Trophoblast cell (in vitro differentiated cells and primary cell): ENCODE data around the gene CEBPE.

Source experiments
- DNase-seq, 2 donors: peaks; one replicate each; pipeline ENCODE4 v3.0.0-alpha.2; 2016
- H2AFZ ChIP-seq: 2 replicates; pipeline ENCODE4 v1.6.1; 2013; ENCODE audit warnings: low read length, moderate library complexity, mild to moderate bottlenecking; ENCODE audit not compliant: insufficient read depth, poor library complexity
- H2AK5ac ChIP-seq: 2 replicates; pipeline ENCODE4 v1.6.1; 2013; ENCODE audit warnings: mild to moderate bottlenecking, low read length
- H2BK120ac ChIP-seq: 2 replicates; pipeline ENCODE4 v1.6.1; 2013; ENCODE audit warnings: low read length, mild to moderate bottlenecking, moderate library complexity; ENCODE audit not compliant: insufficient read depth, poor library complexity
- H2BK12ac ChIP-seq: 2 replicates; pipeline ENCODE4 v1.6.1; 2013; ENCODE audit warnings: mild to moderate bottlenecking, low read length, moderate library complexity
- H2BK5ac ChIP-seq: 2 replicates; pipeline ENCODE4 v1.6.1; 2013; ENCODE audit warnings: low read length, low read depth, moderate library complexity, mild to moderate bottlenecking; ENCODE audit not compliant: poor library complexity
- H3K14ac ChIP-seq: 2 replicates; pipeline ENCODE4 v1.6.1; 2013; ENCODE audit warnings: mild to moderate bottlenecking, low read length
- H3K18ac ChIP-seq: 2 replicates; pipeline ENCODE4 v1.6.1; 2013; ENCODE audit warnings: mild to moderate bottlenecking, low read length
- H3K23ac ChIP-seq: 2 replicates; pipeline ENCODE4 v1.6.1; 2013; ENCODE audit warnings: low read length
- H3K27ac ChIP-seq: 2 replicates; pipeline ENCODE4 v1.5.1; 2013; ENCODE audit warnings: low read depth, mild to moderate bottlenecking, inconsistent platforms, low read length, moderate library complexity
- H3K27me3 ChIP-seq: 2 replicates; pipeline ENCODE4 v1.6.1; 2013; ENCODE audit warnings: inconsistent platforms, mild to moderate bottlenecking, low read length, moderate library complexity; ENCODE audit not compliant: insufficient read depth
- H3K36me3 ChIP-seq, 2 experiments: 1 replicate in 1 of 2; 2 replicates in 1 of 2; pipeline ENCODE4 v1.6.1; 2013; ENCODE audit warnings: low read length in 2 of 2, mild to moderate bottlenecking in 2 of 2, moderate library complexity in 1 of 2; ENCODE audit not compliant: insufficient read depth in 2 of 2, control insufficient read depth in 1 of 2
- H3K4ac ChIP-seq: 2 replicates; pipeline ENCODE4 v1.6.1; 2013; ENCODE audit warnings: low read depth, mild to moderate bottlenecking, low read length, moderate library complexity
- H3K4me1 ChIP-seq, 2 experiments: 1 replicate in 1 of 2; 2 replicates in 1 of 2; pipeline ENCODE4 v1.6.1; 2013; ENCODE audit warnings: low read length in 2 of 2, mild to moderate bottlenecking in 2 of 2, moderate library complexity in 1 of 2; ENCODE audit not compliant: insufficient read depth in 2 of 2, control insufficient read depth in 1 of 2
- H3K4me2 ChIP-seq: 2 replicates; pipeline ENCODE4 v1.6.1; 2013; ENCODE audit warnings: inconsistent platforms, mild to moderate bottlenecking, low read length, moderate library complexity
- H3K4me3 ChIP-seq: 2 replicates; pipeline ENCODE4 v1.5.1; 2013; ENCODE audit warnings: mild to moderate bottlenecking, low read depth, low read length, inconsistent platforms
- H3K79me1 ChIP-seq: one replicate; pipeline ENCODE4 v1.6.1; 2013; ENCODE audit warnings: low read length
- H3K79me2 ChIP-seq: 2 replicates; pipeline ENCODE4 v1.6.1; 2013; ENCODE audit warnings: low read length, mild to moderate bottlenecking; ENCODE audit not compliant: control insufficient read depth, insufficient read depth, poor library complexity
- H3K9ac ChIP-seq: 2 replicates; pipeline ENCODE4 v1.6.1; 2013; ENCODE audit warnings: mild to moderate bottlenecking, low read length
- H3K9me3 ChIP-seq: 2 replicates; pipeline ENCODE4 v1.6.1; 2013; ENCODE audit warnings: low read depth, mild to moderate bottlenecking, control low read depth, inconsistent platforms, low read length; ENCODE audit not compliant: insufficient read depth
- H4K12ac ChIP-seq: 2 replicates; pipeline ENCODE4 v1.6.1; 2013; ENCODE audit warnings: low read depth, mild to moderate bottlenecking, low read length, moderate library complexity
- H4K8ac ChIP-seq: 2 replicates; pipeline ENCODE4 v1.6.1; 2013; ENCODE audit warnings: low read depth, mild to moderate bottlenecking, low read length, moderate library complexity
- H4K91ac ChIP-seq: one replicate; pipeline ENCODE4 v1.6.1; 2013; ENCODE audit warnings: low read depth, mild to moderate bottlenecking, low read length, moderate library complexity
- WGBS: extraction: QIAGEN DNeasy Blood & Tissue Kit; methylation state at CpG from one replicate; pipeline ENCODE4 v1.1.7; 2013; ENCODE audit warnings: missing lambda C conversion rate; ENCODE audit not compliant: insufficient read length, insufficient coverage; ENCODE audit errors: extremely low coverage; 5-methylcytosine and 5-hydroxymethylcytosine counted together

The CEBPE gene

DNA sequence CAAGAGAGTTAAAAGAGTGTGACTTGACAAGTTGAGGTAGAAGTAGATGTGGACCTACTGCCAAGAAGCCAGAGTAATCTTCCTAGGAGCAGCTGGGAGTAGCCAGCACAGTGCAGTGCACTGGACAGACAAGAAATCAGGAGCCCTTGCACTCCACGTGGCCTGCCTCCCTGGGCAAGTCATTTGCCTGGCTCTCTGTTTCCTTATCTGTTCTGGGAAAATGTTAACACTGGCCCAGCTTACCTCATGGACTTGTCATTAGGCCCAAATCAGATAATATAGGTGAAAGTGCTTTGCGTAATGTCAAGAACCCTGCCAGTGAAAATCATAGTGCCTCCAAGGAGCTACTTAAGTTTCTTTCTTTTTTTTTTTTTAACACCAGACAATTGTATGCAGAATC, 45.2 kb upstream of the CEBPE start:
- H3K9me3 ChIP-seq: peaks cover 2% of the 10 kb centered on the region
- no peak overlapping the region for H2AK5ac ChIP-seq
- H2BK5ac ChIP-seq: no peak overlapping the region
- no peak overlapping the region for H3K4me3 ChIP-seq
- no peak overlapping the region for H2BK12ac ChIP-seq
- H3K27ac ChIP-seq: peak overlapping the region; percentile 9
- no peak overlapping the region for H3K4me2 ChIP-seq
- no peak overlapping the region for H4K12ac ChIP-seq
- no peak overlapping the region for H3K14ac ChIP-seq
- no peak overlapping the region for H3K18ac ChIP-seq
- H4K91ac ChIP-seq: no peak overlapping the region
- DNase-seq: peak; percentile 79 to 82
- peaks cover 20 to 23% of the 10 kb centered on the region in 2 experiments for H3K4me1 ChIP-seq
- H3K23ac ChIP-seq: no peak overlapping the region
- H3K4ac ChIP-seq: no peak overlapping the region
- no peaks in the 10 kb centered on the region for H3K27me3 ChIP-seq
- peaks cover 2% of the 10 kb centered on the region for H3K79me2 ChIP-seq
- WGBS: no CpG with 5 or more reads among the region's 2 CpGs
- H2BK120ac ChIP-seq: no peak overlapping the region
- H3K9ac ChIP-seq: no peak overlapping the region
- H3K79me1 ChIP-seq: peaks cover 3% of the 10 kb centered on the region
- H2AFZ ChIP-seq: no peak overlapping the region
- peaks cover 20 to 22% of the 10 kb centered on the region in 2 experiments for H3K36me3 ChIP-seq
- no peak overlapping the region for H4K8ac ChIP-seq

DNA sequence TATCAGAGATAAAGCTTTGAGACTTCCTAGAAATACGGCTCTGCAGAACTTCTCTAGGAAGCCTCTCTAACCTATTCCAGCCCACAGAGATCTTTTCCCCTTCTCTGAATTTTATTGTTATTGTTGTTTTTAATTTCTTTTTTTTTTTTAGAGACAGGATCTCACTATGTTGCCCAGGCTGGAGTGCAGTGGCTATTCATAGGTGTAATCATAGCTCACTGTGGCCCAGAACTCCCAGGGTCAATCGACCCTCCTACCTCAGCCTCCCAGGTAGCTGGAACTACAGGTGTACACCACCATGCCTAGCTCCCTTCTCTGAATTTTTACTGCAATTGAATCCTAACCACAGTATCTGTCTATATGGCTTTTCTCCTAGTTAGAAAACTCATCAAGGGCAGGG, 44.8 kb upstream of the CEBPE start:
- peaks cover 2% of the 10 kb centered on the region for H3K9me3 ChIP-seq
- no peak overlapping the region for H4K8ac ChIP-seq
- H3K14ac ChIP-seq: no peak overlapping the region
- H3K4ac ChIP-seq: no peak overlapping the region
- peaks cover 3% of the 10 kb centered on the region for H3K79me1 ChIP-seq
- no peak overlapping the region for H3K4me3 ChIP-seq
- H3K18ac ChIP-seq: no peak overlapping the region
- H2AK5ac ChIP-seq: no peak overlapping the region
- peaks cover 20 to 22% of the 10 kb centered on the region in 2 experiments for H3K36me3 ChIP-seq
- H4K91ac ChIP-seq: no peak overlapping the region
- peaks cover 18 to 23% of the 10 kb centered on the region in 2 experiments for H3K4me1 ChIP-seq
- no peak overlapping the region for H4K12ac ChIP-seq
- no peak overlapping the region for H3K9ac ChIP-seq
- H2AFZ ChIP-seq: no peak overlapping the region
- peaks cover 2% of the 10 kb centered on the region for H3K79me2 ChIP-seq
- DNase-seq: no peak
- H3K27me3 ChIP-seq: no peaks in the 10 kb centered on the region
- no peak overlapping the region for H2BK120ac ChIP-seq
- WGBS: no CpG with 5 or more reads among the region's 2 CpGs
- H2BK12ac ChIP-seq: no peak overlapping the region
- H3K4me2 ChIP-seq: no peak overlapping the region
- H2BK5ac ChIP-seq: no peak overlapping the region
- peak overlapping the region; percentile 9 for H3K27ac ChIP-seq
- H3K23ac ChIP-seq: no peak overlapping the region

DNA sequence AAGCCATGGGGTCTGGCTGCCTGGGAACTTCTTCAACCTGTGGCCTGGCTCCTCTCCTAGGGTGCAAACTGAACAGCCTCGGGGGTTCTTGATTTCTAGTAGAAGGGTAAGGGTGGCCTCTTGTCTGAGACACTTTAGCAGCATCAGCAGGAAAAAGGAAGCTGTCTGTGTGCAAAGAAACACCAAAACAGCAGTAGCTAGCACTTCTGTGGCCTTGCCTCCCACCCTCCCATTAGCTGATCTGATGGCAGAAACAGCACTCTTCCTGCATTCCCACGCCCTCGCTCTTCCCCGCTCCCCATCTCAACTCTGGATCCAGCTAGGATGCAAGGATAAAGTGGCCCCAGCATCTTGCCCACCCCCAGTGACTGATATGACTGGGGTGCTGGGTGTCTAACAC, 43.7 kb upstream of the CEBPE start:
- Histone ChIP-seq H3K14ac (no peak overlapping the region), H4K91ac (no peak overlapping the region), H3K9me3 (peaks cover 2% of the 10 kb centered on the region), H3K4me1 (peaks cover 16 to 18% of the 10 kb centered on the region in 2 experiments), H3K4me3 (no peak overlapping the region), H3K9ac (no peak overlapping the region), H3K27me3 (no peaks in the 10 kb centered on the region), H3K18ac (no peak overlapping the region), H3K79me2 (peaks cover 2% of the 10 kb centered on the region), H2BK5ac (no peak overlapping the region), H3K4me2 (no peak overlapping the region), H3K23ac (no peak overlapping the region), H3K27ac (no peak overlapping the region), H3K4ac (no peak overlapping the region), H3K79me1 (peaks cover 3% of the 10 kb centered on the region), H3K36me3 (peaks cover 20 to 22% of the 10 kb centered on the region in 2 experiments), H2BK120ac (no peak overlapping the region), H4K8ac (no peak overlapping the region), H2AFZ (no peak overlapping the region), H2AK5ac (no peak overlapping the region), H4K12ac (no peak overlapping the region), H2BK12ac (no peak overlapping the region)
- WGBS: no CpG with 5 or more reads among the region's 4 CpGs
- no peak for DNase-seq

DNA sequence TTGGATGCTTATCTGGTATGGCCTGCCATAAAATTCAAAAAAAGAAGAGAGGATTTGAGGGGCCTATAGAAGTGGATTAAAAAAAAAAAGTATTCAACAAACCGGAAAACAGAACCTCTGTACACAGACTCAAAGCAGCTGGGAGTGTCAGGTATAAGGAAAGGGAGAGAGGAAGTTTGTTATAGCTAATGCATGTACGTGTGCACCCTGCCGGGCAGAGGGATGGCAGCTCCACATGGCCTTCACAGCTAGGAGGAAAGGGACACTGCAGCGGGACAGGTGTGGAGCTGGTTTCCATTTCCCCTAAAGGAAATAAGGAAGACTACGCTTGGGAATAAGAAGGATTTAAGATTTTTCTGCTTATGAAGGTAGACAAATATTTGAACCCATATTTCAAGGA, 43.0 kb upstream of the CEBPE start:
- Histone ChIP-seq H4K8ac (no peak overlapping the region), H3K27me3 (no peaks in the 10 kb centered on the region), H2AFZ (no peak overlapping the region), H3K4me1 (peaks cover 11 to 13% of the 10 kb centered on the region in 2 experiments), H3K27ac (no peak overlapping the region), H3K4me2 (no peak overlapping the region), H4K12ac (no peak overlapping the region), H2BK12ac (no peak overlapping the region), H3K4ac (no peak overlapping the region), H3K79me1 (no peaks in the 10 kb centered on the region), H3K23ac (no peak overlapping the region), H4K91ac (no peak overlapping the region), H2BK5ac (no peak overlapping the region), H3K79me2 (peaks cover 2% of the 10 kb centered on the region), H3K9me3 (no peaks in the 10 kb centered on the region), H2AK5ac (no peak overlapping the region), H3K18ac (no peak overlapping the region), H3K14ac (no peak overlapping the region), H3K9ac (no peak overlapping the region), H3K4me3 (no peak overlapping the region), H3K36me3 (peaks cover 17 to 20% of the 10 kb centered on the region in 2 experiments), H2BK120ac (no peak overlapping the region)
- no CpG with 5 or more reads among the region's 5 CpGs for WGBS
- no peak for DNase-seq
